ENCODE results near the gene ATG9A.
A peak's percentile ranks its signal among the peaks of the same experiment; 100 is the strongest.

ATG9A gene

DNA sequence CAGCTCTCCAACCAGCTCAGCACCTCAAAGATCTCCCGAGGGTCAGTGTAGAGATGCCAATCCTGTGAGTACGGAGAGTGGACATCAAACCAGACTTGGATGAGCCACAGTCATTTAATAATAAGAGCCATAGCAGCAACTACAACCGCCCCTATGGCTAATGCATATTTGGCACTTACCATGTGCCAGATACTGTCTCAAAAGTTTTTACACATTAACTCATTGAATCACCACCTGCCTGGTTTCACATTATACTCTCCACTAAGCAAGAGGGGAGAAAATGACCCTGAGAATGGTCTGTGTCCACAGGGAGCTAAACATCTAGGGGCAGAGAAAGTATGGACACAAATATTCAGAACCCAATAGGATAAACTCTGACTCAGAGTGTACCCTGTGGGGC lies 55.3 kb downstream of the ATG9A start:
- Mint-ChIP-seq H3K27ac (peak overlapping the region; percentile 69), H3K36me3 (ENCODE audit: low read depth) (peaks cover 13% of the 10 kb centered on the region)
- no peak for ATAC-seq

DNA sequence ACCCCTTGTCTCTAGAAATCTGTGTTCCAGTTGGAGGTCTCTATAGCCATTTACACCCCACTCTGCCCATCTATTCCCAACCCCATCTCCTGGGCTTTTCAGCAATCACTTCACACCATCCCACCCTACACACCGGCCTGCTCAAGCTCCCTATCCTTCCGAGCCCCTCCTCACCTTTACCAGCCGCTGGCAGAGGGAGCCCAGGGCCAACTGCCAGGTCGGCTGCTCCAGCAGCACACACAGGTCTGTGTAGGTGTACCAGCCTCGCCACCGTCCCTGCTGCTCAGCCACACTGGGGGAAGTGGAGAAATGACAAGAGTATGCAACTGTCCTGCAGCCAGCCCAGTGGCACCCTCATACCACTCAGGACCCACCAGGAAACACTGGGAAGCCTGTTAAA lies 56.3 kb downstream of the ATG9A start:
- DNase-seq, result no peak
- no peaks in the 10 kb centered on the region for H3K27me3 Mint-ChIP-seq
- peaks cover 13% of the 10 kb centered on the region for H3K36me3 Mint-ChIP-seq (ENCODE audit: low read depth)
- H3K4me3 Mint-ChIP-seq, result no peak overlapping the region
- no peaks in the 10 kb centered on the region for H3K9me3 Mint-ChIP-seq
- H3K27ac Mint-ChIP-seq, result no peak overlapping the region
- peaks cover 46% of the 10 kb centered on the region for H3K4me1 Mint-ChIP-seq
- no peak for ATAC-seq

More for the DNA sequence above, 55.3 kb downstream of the ATG9A start:
- Mint-ChIP-seq H3K9me3 (no peaks in the 10 kb centered on the region), H3K4me1 (peaks cover 52% of the 10 kb centered on the region), H3K4me3 (peak overlapping the region; percentile 21), H3K27me3 (no peaks in the 10 kb centered on the region)
- DNase-seq, result no peak

DNA sequence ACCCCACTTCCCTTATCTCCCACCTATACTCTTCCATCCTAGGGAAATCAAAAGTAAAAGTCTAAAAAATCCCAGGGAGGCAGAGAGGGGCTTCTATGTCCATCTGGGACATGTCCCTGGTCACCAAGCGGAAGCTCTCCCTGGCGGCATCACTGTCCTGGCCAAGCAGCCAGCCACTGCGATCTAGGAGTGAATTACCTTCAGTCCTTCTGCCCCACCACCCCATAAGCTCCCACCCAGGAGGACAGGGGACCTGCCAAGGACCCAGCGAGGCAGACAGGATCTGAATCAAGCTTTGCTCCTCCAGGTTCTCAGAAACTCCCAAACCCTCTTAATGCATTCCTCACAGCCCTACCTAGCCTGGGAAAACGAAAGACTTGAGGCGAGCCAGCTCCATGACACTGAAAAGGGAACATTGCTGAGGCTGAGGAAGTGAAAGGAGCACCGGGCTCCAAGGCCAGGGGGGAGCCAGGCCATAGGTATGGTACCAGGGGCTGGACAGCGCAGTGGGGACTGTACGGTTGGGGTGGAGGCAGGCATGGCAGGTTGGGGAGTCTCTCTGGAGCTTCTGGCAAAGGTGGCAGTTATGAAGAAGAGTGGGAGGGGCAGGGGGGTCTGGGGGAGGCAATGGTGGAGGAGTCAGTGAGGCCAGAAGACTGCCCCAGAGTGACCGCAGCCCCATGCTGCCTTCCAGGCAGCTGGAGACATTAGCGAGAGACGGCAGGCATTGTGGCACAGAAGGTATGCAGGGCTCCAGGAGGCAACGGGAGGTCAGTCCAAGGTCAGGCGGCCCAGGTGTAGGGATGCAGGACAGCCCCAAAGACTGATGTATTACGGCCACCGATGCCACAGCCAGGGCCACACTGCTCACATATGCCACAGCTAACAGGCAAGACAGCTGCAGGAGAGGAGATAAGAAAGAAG lies 56.9 kb downstream of the ATG9A start:
- Mint-ChIP-seq H3K27me3 (no peaks in the 10 kb centered on the region), H3K27ac (no peak overlapping the region), H3K36me3 (ENCODE audit: low read depth) (peaks cover 10% of the 10 kb centered on the region), H3K4me1 (peaks cover 44% of the 10 kb centered on the region), H3K4me3 (no peak overlapping the region), H3K9me3 (no peaks in the 10 kb centered on the region)
- ATAC-seq (no peak), DNase-seq (no peak)

- H3K36me3 Mint-ChIP-seq (ENCODE audit: low read depth), result peaks cover 10% of the 10 kb centered on the region
- DNase-seq (peak; percentile 32), ATAC-seq (no peak)
- H3K4me1 Mint-ChIP-seq, result peaks cover 40% of the 10 kb centered on the region
- H3K9me3 Mint-ChIP-seq, result no peaks in the 10 kb centered on the region
- no peak overlapping the region for H3K27ac Mint-ChIP-seq
- no peak overlapping the region for H3K4me3 Mint-ChIP-seq
- H3K27me3 Mint-ChIP-seq, result no peaks in the 10 kb centered on the region
These were observed 58.2 kb downstream of the ATG9A start for GRCh38 chr2:219171231-219171651.

DNA sequence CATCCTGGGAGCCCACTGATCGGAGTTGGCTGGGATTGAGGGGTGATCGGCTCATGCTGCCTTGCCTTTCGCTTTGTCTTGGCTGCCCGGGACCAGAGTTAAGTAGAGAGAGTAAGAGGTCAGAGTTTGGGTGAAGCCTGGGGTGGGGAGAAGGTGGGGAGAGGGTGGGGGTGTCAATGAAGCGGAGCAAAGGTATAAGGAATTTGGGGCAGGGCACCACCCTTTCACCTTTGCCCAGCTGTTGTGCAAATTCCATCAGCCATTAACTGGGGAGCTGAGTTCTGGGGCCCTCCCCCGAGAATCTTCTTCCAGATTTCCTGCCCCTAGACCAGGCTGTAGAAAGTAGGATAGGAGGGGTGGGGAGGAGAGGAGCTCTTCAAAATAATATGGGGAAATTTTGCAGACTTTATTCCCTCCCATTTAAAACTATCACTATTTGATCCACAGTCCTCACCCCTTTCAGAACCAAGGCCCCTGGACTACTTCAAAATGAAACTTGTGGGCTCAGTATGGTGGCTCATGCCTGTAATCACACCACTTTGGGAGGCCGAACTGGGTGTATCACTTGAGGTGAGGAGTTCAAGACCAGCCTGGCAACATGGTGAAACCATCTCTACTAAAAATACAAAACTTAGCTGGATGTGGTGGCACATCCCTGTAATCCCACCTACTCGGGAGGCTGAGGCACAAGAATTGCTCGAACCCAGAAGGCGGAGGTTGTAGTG lies 59.3 kb downstream of the ATG9A start, which contains the start of gene SLC23A3:
Gene SLC23A3 (minus strand): TSS at position 100 of the 725 bp plus-strand sequence. CDS start 45 bp downstream, at position 55.
- Mint-ChIP-seq H3K36me3 (ENCODE audit: low read depth) (peaks cover 12% of the 10 kb centered on the region), H3K27me3 (no peaks in the 10 kb centered on the region), H3K27ac (no peak within 1 kb of the TSS), H3K4me3 (no peak within 1 kb of the TSS), H3K9me3 (no peaks in the 10 kb centered on the region), H3K4me1 (peaks cover 30% of the 10 kb centered on the region)
- DNase-seq (no peak), ATAC-seq (no peak)

Measured in activated naive CD8-positive, alpha-beta T cell treated with anti-CD3 and anti-CD28 coated beads, Interleukin-2, amount 50 U/mL, for 24 hours (primary cell).